Measurements from ENCODE around the gene NR6A1. TPM values are rescaled to one million over a fixed set of nuclear protein-coding genes. Genes with fewer than 3 reads are reported as not detected.
A peak's percentile ranks its signal among the peaks of the same experiment; 100 is the strongest.

NR6A1 gene
- total RNA-seq = 0.92 and 2.2 TPM in 2 replicates

GRCh38 chr9:124771021-124771866 is at the start of gene NR6A1:
Gene NR6A1, minus strand, starts transcription at chr9:124771311.
- peaks cover 9% of the 10 kb centered on the region for H3K27me3 ChIP-seq (ENCODE audit: control insufficient read depth, insufficient read depth, low read length)
- no peak for TF ChIP-seq CTCF (IDR thresholded peaks at IDR 0.05; ENCODE audit: insufficient read depth, low read length, poor library complexity, severe bottlenecking)
- H3K4me3 ChIP-seq (ENCODE audit: low read depth, low read length) = peak within 1 kb of the TSS; percentile 83
- DNase-seq (ENCODE audit: low read depth) = peak; percentile 76
- H3K36me3 ChIP-seq (ENCODE audit: control insufficient read depth, insufficient read depth, low read length) = no peaks in the 10 kb centered on the region

DNA sequence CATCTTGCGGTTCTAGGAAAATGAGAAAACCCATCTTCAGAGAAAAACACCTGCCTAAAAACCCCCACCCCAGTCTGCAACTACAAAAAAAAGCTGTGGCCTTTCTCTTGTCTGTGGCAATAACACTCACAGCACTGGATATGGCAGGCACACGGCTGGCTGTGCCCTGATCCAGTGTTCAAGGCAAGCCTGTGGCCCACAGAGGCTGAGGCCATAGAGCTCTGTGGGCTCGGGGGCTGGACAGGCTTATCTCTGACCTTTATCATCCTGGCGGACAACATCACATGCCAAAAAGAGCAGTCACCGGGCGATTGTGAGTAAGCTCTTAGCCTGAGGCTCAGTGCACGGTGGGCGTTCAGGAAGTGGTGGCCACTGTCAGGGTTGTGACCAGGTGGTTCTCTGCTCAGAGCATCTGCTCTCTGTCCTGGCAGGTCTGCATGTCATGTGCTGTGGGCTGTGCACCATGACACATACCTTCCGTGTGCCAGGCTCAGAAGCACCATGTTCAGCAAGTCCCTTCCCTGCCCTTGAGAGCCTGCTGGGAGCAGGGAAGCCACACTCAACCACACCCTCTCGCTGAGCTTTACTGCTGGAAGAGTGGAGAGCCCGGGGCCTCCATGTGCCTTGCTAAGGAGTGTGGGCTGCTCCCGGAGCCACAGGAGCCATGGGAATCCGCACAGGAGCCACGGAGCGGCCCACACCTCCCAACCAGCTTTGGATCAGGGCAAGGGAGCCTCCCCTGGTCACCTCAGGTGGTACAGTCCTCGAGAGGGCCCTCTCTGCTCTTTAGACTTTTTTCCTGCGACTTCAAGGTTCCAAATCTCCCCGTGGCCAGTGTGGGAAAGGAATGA is 47.5 kb upstream of the NR6A1 start:
- H3K4me3 ChIP-seq (ENCODE audit: low read depth, low read length) = no peak overlapping the region

GRCh38 chr9:124815601-124816000 is 44.5 kb upstream of the NR6A1 start:
- Histone ChIP-seq H3K27me3 (ENCODE audit: control insufficient read depth, insufficient read depth, low read length) (no peaks in the 10 kb centered on the region), H3K36me3 (ENCODE audit: control insufficient read depth, insufficient read depth, low read length) (no peaks in the 10 kb centered on the region), H3K4me3 (ENCODE audit: low read depth, low read length) (no peak overlapping the region)
- DNase-seq (ENCODE audit: low read depth) = no peak
- no peak for TF ChIP-seq CTCF (IDR thresholded peaks at IDR 0.05; ENCODE audit: insufficient read depth, low read length, poor library complexity, severe bottlenecking)

More for the DNA sequence above, 47.5 kb upstream of the NR6A1 start:
- TF ChIP-seq CTCF (IDR thresholded peaks at IDR 0.05; ENCODE audit: insufficient read depth, low read length, poor library complexity, severe bottlenecking) = no peak
- peak; percentile 63 for DNase-seq (ENCODE audit: low read depth)
- Histone ChIP-seq H3K27me3 (ENCODE audit: control insufficient read depth, insufficient read depth, low read length) (no peaks in the 10 kb centered on the region), H3K36me3 (ENCODE audit: control insufficient read depth, insufficient read depth, low read length) (no peaks in the 10 kb centered on the region)

- TF ChIP-seq CTCF (IDR thresholded peaks at IDR 0.05; ENCODE audit: insufficient read depth, low read length, poor library complexity, severe bottlenecking) = no peak
- H3K27me3 ChIP-seq (ENCODE audit: control insufficient read depth, insufficient read depth, low read length) = no peaks in the 10 kb centered on the region
- no peaks in the 10 kb centered on the region for H3K36me3 ChIP-seq (ENCODE audit: control insufficient read depth, insufficient read depth, low read length)
- H3K4me3 ChIP-seq (ENCODE audit: low read depth, low read length) = no peak overlapping the region
- DNase-seq (ENCODE audit: low read depth) = no peak
These were observed 43.0 kb upstream of the NR6A1 start for GRCh38 chr9:124814164-124814535.

DNA sequence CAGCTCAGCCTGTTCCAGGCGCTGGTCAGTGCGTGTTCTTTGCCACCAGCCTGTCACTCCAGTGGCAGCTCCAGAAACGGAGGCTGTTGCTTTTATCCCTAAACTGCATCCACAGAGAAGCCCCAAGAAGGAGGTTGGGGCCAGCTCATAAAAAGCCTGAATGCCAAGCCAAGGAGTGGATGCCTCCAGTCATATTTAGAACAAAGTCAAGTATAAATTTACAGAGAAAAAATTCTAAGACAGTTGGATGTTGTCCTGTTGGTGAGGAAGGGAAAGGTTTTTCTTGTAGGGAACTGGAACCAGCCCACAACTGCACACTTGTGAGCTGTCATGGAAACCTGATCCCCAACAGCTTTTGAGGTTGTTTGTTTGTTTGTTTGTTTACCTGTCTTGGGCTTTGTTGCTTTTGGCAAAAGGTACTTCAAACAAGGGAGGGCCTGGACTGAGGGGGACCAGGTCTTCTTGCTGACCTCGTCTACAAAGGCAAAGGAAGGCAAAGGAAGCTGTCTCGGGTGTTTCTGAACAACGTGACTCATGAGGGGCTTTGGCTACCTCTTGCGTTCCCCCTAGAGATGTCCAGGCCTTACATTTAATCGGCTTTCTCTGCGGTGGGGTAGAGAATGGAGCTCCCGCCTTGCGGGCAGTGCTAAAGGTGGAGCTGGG is 42.5 kb upstream of the NR6A1 start:
- Histone ChIP-seq H3K27me3 (ENCODE audit: control insufficient read depth, insufficient read depth, low read length) (no peaks in the 10 kb centered on the region), H3K4me3 (ENCODE audit: low read depth, low read length) (no peak overlapping the region), H3K36me3 (ENCODE audit: control insufficient read depth, insufficient read depth, low read length) (no peaks in the 10 kb centered on the region)
- TF ChIP-seq CTCF (IDR thresholded peaks at IDR 0.05; ENCODE audit: insufficient read depth, low read length, poor library complexity, severe bottlenecking) = no peak
- DNase-seq (ENCODE audit: low read depth) = no peak
